ENCODE data around the gene MOB3B.

MOB3B gene

GRCh38 chr9:27447031-27447683 is 82.5 kb downstream of the MOB3B start:
- no peak for DNase-seq (ENCODE audit: low read depth in 3 of 3)

- DNase-seq (ENCODE audit: low read depth in 3 of 3): no peak
Observed at GRCh38 chr9:27445688-27446087, 83.9 kb downstream of the MOB3B start.

GRCh38 chr9:27445057-27445595 is 84.5 kb downstream of the MOB3B start:
- no peak for DNase-seq (ENCODE audit: low read depth in 3 of 3)

GRCh38 chr9:27442464-27442863 is 87.2 kb downstream of the MOB3B start:
- no peak for DNase-seq (ENCODE audit: low read depth in 3 of 3)

- no peak for DNase-seq (ENCODE audit: low read depth in 3 of 3)
Observed at GRCh38 chr9:27441741-27442070, 87.9 kb downstream of the MOB3B start.

GRCh38 chr9:27440888-27441740 is 88.5 kb downstream of the MOB3B start:
- no peak for DNase-seq (ENCODE audit: low read depth in 3 of 3)

GRCh38 chr9:27438522-27438921 is 91.1 kb downstream of the MOB3B start:
- no peak for DNase-seq (ENCODE audit: low read depth in 3 of 3)

- DNase-seq (ENCODE audit: low read depth in 3 of 3): no peak
Observed at GRCh38 chr9:27437652-27438373, 91.8 kb downstream of the MOB3B start.

GRCh38 chr9:27436234-27436633 is 93.4 kb downstream of the MOB3B start:
- no peak for DNase-seq (ENCODE audit: low read depth in 3 of 3)

GRCh38 chr9:27433631-27434325 is 95.8 kb downstream of the MOB3B start:
- DNase-seq (ENCODE audit: low read depth in 3 of 3): no peak

GRCh38 chr9:27432308-27432707 is 97.3 kb downstream of the MOB3B start:
- DNase-seq (ENCODE audit: low read depth in 3 of 3): no peak

- DNase-seq (ENCODE audit: low read depth in 3 of 3): no peak
Observed at GRCh38 chr9:27431543-27432147, 98.0 kb downstream of the MOB3B start.

GRCh38 chr9:27430750-27431535 is 98.7 kb downstream of the MOB3B start:
- no peak for DNase-seq (ENCODE audit: low read depth in 3 of 3)

- DNase-seq (ENCODE audit: low read depth in 3 of 3): no peak
Observed at GRCh38 chr9:27429917-27430316, 99.7 kb downstream of the MOB3B start.

- DNase-seq (ENCODE audit: low read depth in 3 of 3): no peak
Observed at GRCh38 chr9:27429436-27429835, 100.2 kb downstream of the MOB3B start.

GRCh38 chr9:27428551-27428950 is 101.1 kb downstream of the MOB3B start:
- DNase-seq (ENCODE audit: low read depth in 3 of 3): no peak

GRCh38 chr9:27427272-27427643 is 102.4 kb downstream of the MOB3B start:
- no peak for DNase-seq (ENCODE audit: low read depth in 3 of 3)

- no peak for DNase-seq (ENCODE audit: low read depth in 3 of 3)
Observed at GRCh38 chr9:27426511-27427271, 102.9 kb downstream of the MOB3B start.

- no peak for DNase-seq (ENCODE audit: low read depth in 3 of 3)
Observed at GRCh38 chr9:27425827-27426510, 103.6 kb downstream of the MOB3B start.

All from stimulated activated CD4-positive, alpha-beta T cell treated with anti-CD3 and anti-CD28 coated beads, TNF-alpha, amount 100 ng/mL, for 48 hours (primary cell).